ENCODE measurements around the gene HNRNPR.

The HNRNPR gene

GRCh38 chr1:23369335-23370013, 25.4 kb upstream of the HNRNPR start, which contains the start of gene ZNF436 (continued):
- TF ChIP-seq ZNF529 (tag by site-specific recombination; IDR thresholded peaks at IDR 0.05; ENCODE audit: insufficient replicate concordance): no peak
- TF ChIP-seq ZXDB (tag by site-specific recombination; IDR thresholded peaks at IDR 0.05): no peak; the same call in 1 of the 2 replicates
- peak; percentile 57 for TF ChIP-seq ZFHX2 (tag by site-specific recombination; conservative IDR thresholded peaks at IDR 0.05)
- no peak for TF ChIP-seq ZNF391 (tag by site-specific recombination; IDR thresholded peaks at IDR 0.05; ENCODE audit: borderline replicate concordance, low read depth)
- no peak for TF ChIP-seq GLIS2 (tag by site-specific recombination; IDR thresholded peaks at IDR 0.05)
- TF ChIP-seq GLI4 (tag by site-specific recombination; IDR thresholded peaks at IDR 0.05): no peak
- no peak for TF ChIP-seq ZNF248 (tag by site-specific recombination; IDR thresholded peaks at IDR 0.05)
- TF ChIP-seq ZBTB21 (tag by site-specific recombination; IDR thresholded peaks at IDR 0.05): no peak
- TF ChIP-seq ZNF600 (tag by site-specific recombination; IDR thresholded peaks at IDR 0.05): peak; percentile 46; the same call in 1 of the 2 replicates
- TF ChIP-seq ZNF843 (tag by site-specific recombination; IDR thresholded peaks at IDR 0.05): no peak
- TF ChIP-seq ZNF394 (tag by site-specific recombination; IDR thresholded peaks at IDR 0.05; ENCODE audit: borderline replicate concordance): no peak
- no peak for TF ChIP-seq ZNF558 (tag by site-specific recombination; IDR thresholded peaks at IDR 0.05)
- TF ChIP-seq ZNF184 (tag by site-specific recombination; IDR thresholded peaks at IDR 0.05): no peak
- no peak for TF ChIP-seq BCL11A (tag by site-specific recombination; IDR thresholded peaks at IDR 0.05; ENCODE audit: low read depth)
- no peak for TF ChIP-seq ZNF645 (tag by site-specific recombination; IDR thresholded peaks at IDR 0.05)
- TF ChIP-seq ZNF660 (tag by site-specific recombination; IDR thresholded peaks at IDR 0.05): peak; percentile 67
- TF ChIP-seq PATZ1 (tag by site-specific recombination; IDR thresholded peaks at IDR 0.05): peak; percentile 35; the same call in 1 of the 2 replicates
- peak; percentile 16; the same call in 1 of the 2 replicates for TF ChIP-seq EGR2 (tag by site-specific recombination; IDR thresholded peaks at IDR 0.05; ENCODE audit: low read depth)
- peak; percentile 34; the same call in 1 of the 2 replicates for TF ChIP-seq GLIS1 (tag by site-specific recombination; IDR thresholded peaks at IDR 0.05)
- TF ChIP-seq KLF8 (tag by site-specific recombination; IDR thresholded peaks at IDR 0.05): no peak
- TF ChIP-seq ZFP41 (tag by site-specific recombination; IDR thresholded peaks at IDR 0.05; ENCODE audit: borderline replicate concordance): no peak
- TF ChIP-seq ZNF354C (tag by site-specific recombination; IDR thresholded peaks at IDR 0.05; ENCODE audit: borderline replicate concordance, low read depth): no peak
- TF ChIP-seq ZSCAN30 (tag by site-specific recombination; IDR thresholded peaks at IDR 0.05): 0 out of 2 replicates have a peak, but pooled peaks have one; percentile 7
- TF ChIP-seq KLF17 (tag by site-specific recombination; IDR thresholded peaks at IDR 0.05): 0 out of 2 replicates have a peak, but pooled peaks have one; percentile 2
- no peak for TF ChIP-seq ZNF548 (tag by site-specific recombination; IDR thresholded peaks at IDR 0.05)
- no peak for TF ChIP-seq PBX3 (CRISPR knock-in tag; IDR thresholded peaks at IDR 0.05)
- peak; percentile 91 for TF ChIP-seq PRDM1 (tag by site-specific recombination; IDR thresholded peaks at IDR 0.05)
- TF ChIP-seq MEIS1 (CRISPR knock-in tag; IDR thresholded peaks at IDR 0.05; ENCODE audit: borderline replicate concordance): no peak
- TF ChIP-seq ZNF24 (tag by site-specific recombination; IDR thresholded peaks at IDR 0.05): no peak
- peak; percentile 89 for TF ChIP-seq IKZF3 (tag by site-specific recombination; IDR thresholded peaks at IDR 0.05)
- TF ChIP-seq ZNF501 (tag by site-specific recombination; IDR thresholded peaks at IDR 0.05): 0 out of 2 replicates have a peak, but pooled peaks have one; percentile 34
- TF ChIP-seq ZNF175 (tag by site-specific recombination; IDR thresholded peaks at IDR 0.05): no peak
- TF ChIP-seq ZSCAN4 (tag by site-specific recombination; IDR thresholded peaks at IDR 0.05): no peak
- peak; percentile 98 for TF ChIP-seq ZBTB17 (tag by site-specific recombination; IDR thresholded peaks at IDR 0.05)
